Fibroblast of skin of abdomen (primary cell): ENCODE measurements around the gene MFSD1. TPM values are rescaled to one million over a fixed set of nuclear protein-coding genes. Genes with fewer than 3 reads are reported as not detected.

Experiments used
- DNase-seq: peaks from one replicate; pipeline ENCODE4 v3.0.0-alpha.2; 2013
- polyA plus RNA-seq, 2 experiments: library from polyadenylated mRNA; unstranded; fragments of 120-200 nt; gene quantifications; one replicate each; pipeline ENCODE4 v1.2.1, GENCODE V29; 2013; ENCODE audit not compliant: insufficient read length in 2 of 2

The MFSD1 gene, protein sequence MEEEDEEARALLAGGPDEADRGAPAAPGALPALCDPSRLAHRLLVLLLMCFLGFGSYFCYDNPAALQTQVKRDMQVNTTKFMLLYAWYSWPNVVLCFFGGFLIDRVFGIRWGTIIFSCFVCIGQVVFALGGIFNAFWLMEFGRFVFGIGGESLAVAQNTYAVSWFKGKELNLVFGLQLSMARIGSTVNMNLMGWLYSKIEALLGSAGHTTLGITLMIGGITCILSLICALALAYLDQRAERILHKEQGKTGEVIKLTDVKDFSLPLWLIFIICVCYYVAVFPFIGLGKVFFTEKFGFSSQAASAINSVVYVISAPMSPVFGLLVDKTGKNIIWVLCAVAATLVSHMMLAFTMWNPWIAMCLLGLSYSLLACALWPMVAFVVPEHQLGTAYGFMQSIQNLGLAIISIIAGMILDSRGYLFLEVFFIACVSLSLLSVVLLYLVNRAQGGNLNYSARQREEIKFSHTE
- 40.3 TPM for polyA plus RNA-seq (2013, experiment 1 of 2; ENCODE audit: insufficient read length)
- 39.3 TPM for polyA plus RNA-seq (2013, experiment 2 of 2; ENCODE audit: insufficient read length)

DNA sequence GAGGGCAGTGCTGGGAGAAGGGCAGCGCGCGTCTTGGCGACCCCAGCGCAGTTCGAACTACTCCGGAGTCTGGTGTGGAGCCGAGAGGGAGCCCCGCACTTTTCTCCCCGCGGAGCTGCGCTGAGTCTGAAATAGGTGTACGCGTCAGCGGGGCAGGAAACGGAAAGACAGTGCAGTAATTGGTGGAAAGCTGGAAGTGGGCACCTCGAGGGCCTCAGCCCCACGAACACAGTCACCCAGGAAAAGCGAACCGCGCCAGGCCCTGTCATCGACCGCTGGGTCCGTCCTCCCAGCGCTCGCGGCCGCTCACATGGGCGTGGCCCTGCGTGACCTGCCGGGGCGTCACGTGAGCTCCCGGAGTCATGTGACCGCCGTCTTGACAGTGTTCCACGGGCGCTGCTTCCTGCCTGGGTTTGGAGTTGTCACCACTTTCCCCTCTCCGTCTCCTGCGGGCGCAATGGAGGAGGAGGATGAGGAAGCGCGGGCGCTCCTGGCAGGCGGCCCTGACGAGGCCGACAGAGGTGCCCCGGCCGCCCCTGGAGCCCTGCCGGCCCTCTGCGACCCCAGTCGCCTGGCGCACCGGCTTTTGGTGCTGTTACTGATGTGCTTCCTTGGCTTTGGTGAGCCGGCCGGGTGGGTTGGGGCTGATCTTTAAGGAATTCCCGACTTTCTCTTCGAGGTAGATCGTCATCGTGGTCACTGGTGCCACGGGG is at the start of gene MFSD1:
Gene MFSD1, plus strand, starts transcription at position 359 of the 713 bp plus-strand sequence. Its CDS starts 99 bp downstream, at position 458.
- DNase-seq = peak; percentile 93

DNA sequence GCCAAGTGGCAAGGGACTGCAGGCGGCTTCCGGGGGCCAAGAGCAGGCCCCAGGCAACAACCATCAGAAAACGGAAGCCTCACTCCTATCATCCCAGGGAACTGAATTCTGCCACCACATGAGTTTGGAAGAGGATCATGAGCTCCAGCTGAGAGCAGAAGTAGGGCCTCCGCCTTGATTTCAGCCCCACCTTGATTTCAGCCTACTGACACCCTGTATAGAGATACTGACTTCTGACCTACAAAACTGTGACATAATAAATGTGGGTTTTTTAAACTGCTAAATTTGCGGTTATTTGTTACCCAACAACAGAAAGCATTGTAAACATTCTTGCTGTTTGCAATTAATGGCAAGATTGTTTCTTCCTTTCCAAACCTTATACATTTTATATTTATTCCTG is 48.0 kb upstream of the MFSD1 start:
- no peak for DNase-seq

DNA sequence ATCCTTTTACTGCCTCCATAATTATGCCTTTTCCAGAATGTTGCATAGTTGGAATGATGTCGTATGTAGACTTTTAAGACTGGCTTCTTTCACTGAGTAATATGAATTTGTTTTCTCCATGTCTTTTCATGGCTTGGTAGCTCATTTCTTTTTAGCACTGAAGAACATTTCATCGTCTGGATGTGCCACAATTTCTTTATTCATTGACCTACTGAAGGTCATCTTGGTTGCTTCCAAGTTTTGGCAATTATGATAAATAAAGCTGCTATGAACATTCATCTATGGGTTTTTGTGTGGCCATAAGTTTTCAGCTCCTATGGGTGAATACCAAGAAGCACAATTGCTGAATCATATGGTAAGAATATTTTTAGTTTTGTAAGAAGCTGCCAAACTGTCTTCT is 46.4 kb upstream of the MFSD1 start:
- DNase-seq = no peak

DNA sequence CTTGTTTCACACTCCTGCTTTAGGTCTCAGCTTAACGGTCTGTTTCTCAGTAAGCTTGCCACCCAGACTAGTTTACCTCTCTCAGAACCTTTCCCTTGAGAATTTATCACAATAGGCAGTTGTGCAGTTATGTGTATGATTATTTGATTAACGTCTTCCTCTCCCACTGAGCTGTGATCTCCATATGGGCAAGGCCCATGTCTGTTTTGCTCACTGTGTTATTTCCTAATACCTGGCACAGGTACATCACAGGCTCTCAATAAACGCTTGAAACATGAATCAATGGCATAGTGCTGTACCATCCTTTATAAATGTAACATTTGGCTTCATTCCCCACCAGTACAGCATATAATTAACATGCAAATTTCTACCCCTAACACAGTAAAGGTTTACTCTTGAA is 40.5 kb upstream of the MFSD1 start:
- no peak for DNase-seq

DNA sequence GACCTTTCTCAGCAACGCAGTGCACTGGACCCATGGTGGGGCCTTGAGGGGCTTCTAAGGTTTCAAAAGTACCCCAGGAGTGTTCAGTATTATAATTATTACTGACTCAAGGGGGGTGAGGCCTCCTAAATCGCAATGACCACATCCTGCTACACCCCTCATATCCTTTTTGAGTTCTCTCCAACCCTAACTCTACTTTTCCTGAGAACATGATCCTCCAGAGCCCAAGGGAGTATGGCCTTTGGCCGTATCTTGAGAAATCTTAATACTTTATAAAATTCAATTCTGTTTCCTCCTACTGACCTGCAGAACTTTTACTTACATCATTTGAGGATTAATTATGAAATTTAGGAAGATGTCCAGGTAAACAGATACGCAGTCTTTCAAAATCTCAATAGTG is 39.2 kb upstream of the MFSD1 start:
- no peak for DNase-seq

DNA sequence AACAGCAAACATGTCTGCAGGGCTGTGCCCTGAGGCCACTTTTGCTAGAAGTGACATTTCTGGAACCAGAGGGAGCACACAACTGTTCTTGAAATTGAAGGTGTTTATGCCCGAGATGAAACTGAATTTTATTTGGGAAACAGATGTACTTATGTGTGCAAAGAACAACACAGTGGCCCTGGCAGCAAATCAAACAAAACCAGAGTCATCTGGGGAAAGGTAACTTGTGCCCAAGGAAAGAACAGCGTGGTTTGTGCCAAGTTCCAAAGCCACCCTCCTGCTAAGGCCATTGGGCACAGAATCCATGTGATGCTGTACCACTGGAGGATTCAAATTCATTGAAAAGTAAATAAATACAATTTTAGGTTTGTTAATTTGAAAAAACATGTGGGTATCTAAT is 38.4 kb upstream of the MFSD1 start:
- no peak for DNase-seq

DNA sequence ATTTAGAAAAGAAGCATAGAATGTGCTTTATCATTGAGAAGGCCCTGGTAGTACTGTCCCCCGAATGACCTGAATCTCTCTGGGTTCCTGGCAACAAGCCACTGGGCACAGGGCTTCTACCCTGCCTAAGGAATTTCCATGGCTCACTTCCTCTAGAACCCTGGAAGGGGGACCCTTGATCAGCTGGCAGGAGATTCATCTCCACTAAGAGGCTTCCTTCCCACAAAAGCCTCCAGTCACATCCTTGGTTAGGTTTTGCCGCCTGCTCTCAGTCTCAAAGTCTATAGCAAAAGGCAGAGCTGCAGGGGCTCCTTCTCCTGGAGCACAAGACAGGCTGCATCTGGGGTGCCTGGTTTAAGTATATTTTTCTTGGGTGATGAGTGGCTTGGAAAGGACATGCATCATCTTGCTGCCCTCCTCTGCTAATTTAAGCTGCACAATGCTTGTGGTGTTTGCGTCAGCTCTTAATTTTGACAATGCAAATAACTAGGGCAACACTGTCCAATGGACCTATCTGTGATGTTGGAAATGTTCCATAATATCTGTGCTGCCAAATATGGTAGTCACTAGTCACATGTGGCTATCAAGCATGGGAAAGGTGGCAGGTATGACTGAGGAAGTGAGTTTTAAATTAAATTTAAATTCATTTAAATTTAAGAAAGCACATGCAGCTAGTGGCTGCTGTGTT is 36.2 kb upstream of the MFSD1 start:
- no peak for DNase-seq

DNA sequence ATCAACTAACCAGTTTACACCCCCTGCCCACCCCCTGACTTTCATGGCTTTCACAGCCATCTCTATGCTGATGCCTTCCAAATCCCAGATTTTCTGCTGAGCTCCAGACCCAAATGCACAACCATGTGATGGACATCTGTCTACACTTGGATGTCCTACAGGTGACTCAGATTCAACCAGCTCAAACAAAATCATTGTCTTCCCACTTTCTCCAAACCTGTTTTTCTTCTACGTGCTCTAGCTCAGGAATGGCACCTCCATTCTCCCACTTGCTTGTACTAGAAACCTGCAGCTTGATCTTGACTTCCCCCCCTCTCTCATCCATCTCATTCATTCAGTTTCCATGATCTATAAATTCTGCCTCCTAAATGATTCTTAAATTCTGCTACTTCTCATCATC is 35.5 kb upstream of the MFSD1 start:
- DNase-seq = no peak

DNA sequence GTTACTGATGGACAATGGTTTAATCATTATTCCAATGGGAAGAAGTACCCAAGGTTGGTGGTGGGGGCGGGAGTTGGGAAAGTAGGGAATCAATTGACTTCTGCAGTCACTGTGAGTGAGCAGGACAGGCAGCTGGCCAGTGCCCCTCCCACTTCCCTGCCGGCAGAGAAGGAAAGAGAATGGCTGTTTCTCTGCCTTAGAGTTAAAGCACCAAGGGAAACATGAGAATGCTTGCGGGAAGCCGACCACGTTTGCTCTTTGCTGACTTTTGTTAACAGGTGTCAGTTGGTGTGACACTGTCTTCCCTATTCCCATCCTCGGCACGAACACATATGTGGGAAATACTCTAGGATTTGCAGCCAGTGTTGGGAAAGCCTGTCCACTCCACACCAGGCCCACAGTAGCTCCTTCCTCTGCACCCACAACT is 33.5 kb upstream of the MFSD1 start:
- peak; percentile 40 for DNase-seq

DNA sequence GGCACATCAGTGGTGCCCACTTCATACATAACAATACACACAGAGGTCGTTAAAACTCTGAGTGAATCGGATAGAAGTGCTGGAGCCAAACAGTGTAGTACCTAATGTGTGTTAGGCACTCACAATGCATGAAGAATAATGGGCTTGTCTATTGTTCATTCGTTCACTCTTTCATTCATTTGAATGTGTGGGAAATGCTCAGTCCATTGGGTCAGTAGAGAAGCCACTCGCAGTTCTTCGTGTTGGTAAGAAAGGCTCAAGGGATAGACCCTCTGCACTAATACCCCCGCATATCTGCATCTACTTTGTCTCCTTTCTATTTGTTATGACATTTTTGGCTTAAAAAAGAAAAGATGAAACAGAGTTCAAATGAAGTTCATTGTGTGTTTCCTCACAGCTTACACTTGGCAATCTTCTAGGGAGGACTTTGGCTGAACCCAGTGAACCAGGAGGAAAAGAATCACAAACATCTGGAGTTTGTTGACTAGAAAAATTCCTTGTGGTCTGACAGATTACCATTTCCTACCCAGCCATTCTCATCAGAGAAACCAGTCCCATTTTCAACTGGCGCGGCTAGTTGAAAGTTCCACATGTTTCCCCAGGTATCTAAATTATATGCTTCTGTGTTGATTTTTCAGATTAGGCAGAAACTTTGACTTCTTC is 32.8 kb upstream of the MFSD1 start:
- DNase-seq = peak; percentile 92

DNA sequence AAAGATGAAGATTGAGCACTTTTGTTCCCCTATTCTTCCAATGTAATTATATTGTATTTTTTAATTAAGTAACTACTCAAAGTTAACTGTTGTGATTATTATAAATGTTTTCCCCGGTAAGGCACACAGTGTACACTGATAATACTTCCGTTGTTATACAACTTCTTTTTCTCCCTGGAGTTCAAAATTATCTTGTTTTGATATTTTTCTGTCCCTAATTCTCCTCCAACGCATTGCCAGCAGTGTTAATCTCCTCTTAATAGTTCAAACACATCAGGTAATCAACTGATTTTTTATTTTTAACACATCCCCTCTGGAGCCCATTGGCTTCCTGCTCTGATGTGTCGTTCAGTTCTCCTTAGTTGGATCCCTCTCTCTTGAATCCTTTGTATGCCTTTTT is 32.3 kb upstream of the MFSD1 start:
- DNase-seq = no peak

DNA sequence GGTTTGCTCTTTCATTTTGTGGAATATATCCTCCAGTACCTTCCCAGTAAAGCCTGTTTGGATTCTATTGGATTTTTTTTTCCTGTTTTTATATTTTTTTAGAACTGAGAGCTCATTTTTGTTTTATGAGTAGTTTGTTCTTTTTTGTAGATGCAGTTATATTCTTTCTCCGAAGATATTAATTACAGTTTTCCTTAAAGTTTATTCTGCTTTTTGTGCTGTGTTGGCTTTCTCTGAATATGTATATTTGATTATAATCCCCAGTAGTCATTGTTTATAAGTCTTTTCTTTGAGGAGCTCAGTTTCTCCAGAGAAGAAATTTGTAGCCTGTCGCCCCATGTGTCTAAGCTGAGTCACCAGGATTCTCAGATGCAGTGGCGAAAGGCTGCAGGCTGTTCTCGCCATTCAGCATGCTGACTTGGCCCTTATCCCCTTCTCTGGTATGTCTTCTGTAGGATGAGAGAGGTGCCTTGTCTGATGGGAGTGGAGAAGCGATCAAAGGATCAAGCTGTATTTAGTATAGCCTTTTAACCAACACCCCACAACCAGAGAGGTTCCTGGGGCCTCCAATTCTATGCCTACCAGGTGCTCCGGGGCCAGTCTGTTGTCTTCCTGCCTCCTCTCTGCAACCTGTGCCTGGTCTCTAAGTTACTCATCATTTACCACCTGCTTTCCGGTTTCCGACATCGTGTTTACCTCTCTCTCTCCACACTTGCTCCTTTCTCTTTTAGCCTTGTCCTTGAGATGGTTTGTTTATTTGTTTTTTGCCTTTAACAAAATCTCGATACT is 31.7 kb upstream of the MFSD1 start:
- peak; percentile 74 for DNase-seq

DNA sequence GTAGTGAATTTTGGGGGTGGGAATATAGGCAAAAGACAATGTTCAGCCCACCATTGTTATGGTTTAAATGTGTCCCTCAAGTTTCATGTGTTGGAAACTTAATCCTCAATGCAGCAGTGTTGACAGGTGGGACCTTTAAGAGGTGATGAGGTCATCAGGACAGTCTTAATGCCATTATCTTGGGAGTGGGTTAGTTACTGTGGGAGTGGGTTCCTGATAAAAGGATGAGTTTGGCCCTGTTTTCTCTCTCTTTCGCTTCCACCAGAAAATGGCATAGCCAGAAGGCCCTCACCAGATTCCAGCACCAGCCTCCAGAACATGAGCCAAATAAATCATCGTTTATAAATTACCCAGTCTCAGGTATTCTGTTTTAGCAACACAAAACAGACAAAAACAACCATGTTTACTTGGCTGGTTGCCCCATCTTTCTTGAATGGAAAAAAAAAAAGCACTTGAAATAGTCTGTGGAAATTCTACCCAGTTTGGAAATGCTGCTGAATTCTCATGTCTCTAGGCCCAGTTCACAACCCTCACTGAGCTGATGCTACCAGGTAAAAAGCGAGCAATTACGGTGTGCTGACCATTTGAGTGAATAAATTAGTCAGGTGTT is 31.0 kb upstream of the MFSD1 start:
- no peak for DNase-seq

DNA sequence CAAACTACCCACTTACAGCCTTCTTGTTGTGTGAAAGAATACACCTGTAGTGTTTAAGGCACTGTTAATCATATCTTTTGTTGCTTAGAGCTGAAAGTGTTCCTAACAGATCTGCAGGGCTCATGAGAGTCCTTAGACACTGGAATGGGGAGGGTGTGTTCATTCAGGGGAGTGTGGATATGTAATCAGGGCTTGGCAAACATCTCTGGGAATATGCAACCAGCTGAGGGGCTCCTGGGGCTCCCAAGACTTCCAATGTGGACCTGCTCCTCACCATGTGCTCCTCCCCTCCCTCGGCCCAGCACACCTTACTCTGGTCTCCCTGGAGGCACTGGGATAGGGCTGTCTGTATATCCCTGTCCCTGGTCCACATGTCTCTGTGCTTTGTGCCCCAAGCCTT is 30.3 kb upstream of the MFSD1 start:
- DNase-seq = no peak

DNA sequence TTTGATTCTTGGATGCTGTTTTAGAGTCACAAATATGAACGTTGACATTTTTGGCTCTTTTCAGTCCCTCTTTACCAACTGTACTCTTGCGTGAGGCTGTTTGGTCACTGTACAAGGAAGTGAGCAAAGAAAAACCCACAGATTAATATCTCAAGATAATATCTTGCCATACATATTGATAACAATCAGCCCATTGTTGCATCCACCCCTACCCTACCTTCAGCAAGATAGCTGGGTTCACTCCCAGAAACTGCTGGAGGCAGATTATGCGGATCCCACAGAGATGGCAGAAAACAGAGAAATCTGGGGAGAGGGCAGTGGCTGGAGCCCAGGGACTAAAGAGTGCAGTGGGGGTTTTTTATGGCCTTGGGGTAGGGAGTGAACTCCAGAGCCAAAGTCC is 29.9 kb upstream of the MFSD1 start:
- DNase-seq = no peak

DNA sequence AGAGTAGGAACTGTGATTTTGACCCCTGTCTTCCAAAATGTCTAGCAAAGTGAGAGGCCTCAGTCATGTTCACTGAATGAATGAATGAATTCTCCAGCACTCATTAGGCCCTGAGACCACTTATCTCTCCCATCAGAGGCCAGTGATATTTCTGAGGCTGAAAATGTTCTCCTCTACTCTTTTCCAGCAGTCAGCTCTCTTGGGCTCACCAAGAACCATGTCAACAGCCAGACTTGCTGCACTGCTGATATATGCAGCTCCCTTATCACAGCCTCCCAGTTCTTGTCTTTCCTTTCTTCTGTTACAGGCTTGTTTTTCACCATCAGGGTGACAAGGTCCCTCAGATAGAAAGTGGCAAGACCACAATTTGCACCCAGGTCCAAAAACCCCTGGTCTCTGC is 28.7 kb upstream of the MFSD1 start:
- DNase-seq = no peak

DNA sequence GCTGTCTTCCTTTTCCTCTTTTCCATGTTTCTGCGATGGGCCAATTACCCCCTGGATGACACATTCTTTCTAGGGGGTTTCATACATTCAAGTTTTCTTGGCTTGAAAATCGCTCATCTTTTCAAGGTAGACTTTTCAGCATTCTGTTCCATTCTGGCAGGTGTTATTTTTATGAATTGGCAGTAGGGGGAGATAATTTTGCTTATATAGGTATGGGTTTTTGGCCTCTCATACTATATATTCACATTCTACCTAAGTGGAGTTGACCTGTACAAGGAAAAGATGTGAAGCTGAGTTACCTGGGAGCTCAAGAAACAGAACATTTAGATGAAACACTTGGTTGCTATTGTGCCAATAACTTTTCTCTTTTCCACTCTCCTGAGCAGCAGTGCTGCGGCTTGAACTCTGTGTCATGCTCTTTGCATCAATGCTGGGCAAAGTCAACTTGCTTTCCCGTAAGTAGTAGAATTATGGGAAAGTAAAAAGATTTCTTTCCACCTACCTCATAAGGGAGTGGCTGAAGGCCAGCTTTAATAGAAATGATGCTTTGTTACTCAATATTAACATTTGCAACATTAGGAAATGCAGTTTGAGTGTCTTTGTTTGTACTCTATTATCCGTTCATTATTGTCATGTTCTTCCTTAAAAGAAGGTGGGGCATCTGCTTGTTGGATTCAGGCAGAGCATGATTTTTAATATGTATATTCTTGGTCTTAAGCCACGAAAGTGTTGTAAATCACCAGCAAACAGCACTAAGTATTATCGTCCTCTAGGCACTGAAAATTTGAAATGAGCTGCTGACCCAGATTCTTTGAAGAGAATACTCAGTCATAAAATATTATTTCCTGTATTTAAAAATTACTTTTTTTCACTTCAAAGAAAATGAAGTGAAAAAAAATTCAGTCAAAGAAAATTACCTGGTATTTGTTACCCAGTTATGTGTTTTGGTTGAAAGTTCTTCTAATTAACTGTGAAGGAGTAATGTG is 27.7 kb upstream of the MFSD1 start:
- peak; percentile 28 for DNase-seq

DNA sequence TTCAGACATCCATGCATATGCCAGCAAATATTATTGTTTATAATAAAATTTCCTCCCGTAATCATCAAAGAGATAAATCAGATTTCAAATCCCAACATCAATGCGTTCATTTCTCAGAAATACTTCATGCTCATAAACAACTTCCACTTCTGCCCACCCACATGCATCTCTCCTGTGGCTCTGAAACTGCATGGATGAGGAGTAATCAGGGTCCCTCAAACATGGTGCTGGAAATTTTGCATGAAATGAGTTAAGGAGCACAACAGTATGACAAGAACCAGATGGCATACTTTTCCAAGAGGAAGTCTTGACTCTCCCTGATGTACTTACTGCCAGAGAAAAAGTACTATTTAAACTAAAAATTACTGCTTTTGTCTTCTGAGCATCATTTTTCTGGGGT is 26.9 kb upstream of the MFSD1 start:
- no peak for DNase-seq

DNA sequence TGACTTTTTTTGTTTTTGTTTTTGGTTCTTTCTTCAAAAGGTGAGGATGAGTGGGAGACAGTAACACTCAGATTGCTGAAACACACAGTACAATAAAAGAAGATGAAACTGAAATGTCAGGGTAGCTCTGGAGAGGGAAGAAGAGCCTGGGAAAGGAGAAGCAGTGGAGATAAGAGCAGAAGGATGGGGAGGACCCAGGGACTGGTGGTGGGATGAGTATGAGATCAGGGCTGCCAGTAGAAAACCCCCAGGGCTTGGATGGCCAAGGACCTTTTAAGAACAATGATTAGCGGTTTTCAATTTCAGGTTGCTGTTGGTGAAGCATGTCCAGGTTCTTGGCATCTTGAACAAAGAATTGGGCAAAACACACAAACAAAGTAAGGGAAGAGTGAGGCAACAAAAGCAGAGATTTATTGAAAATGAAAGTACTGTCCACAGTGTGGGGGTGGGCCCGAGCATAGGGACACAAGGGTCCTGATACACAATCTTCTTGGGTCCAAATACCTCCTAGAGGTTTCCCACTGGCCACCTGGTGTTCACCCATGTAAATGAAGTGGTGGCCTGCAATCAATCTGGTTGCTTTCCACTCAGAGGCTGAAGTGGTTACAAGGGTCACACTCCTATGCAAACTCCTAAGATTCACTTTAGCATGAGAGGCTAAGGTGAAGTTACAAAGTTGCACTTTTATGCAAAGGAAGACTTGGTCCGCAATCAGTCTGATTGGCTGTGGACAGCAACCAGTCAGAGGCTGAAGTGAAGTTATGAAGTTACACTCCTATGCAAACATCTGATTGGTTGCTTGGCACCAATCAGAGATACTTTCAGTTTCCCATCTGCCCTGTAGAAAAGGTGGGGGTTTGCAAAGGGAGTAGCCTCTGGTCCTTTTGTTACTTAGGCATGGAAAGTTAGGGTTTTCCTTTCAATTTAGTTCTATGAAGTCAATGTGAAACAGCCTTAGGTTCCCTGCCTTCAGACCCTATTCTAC is 26.1 kb upstream of the MFSD1 start:
- no peak for DNase-seq
